Measurements from ENCODE around the gene TMTC2. TPM values are rescaled to one million over a fixed set of nuclear protein-coding genes. Genes with fewer than 3 reads are reported as not detected.

The TMTC2 gene
- total RNA-seq, 2 experiments from 2014 or later = 2.5 to 3.1 TPM

DNA sequence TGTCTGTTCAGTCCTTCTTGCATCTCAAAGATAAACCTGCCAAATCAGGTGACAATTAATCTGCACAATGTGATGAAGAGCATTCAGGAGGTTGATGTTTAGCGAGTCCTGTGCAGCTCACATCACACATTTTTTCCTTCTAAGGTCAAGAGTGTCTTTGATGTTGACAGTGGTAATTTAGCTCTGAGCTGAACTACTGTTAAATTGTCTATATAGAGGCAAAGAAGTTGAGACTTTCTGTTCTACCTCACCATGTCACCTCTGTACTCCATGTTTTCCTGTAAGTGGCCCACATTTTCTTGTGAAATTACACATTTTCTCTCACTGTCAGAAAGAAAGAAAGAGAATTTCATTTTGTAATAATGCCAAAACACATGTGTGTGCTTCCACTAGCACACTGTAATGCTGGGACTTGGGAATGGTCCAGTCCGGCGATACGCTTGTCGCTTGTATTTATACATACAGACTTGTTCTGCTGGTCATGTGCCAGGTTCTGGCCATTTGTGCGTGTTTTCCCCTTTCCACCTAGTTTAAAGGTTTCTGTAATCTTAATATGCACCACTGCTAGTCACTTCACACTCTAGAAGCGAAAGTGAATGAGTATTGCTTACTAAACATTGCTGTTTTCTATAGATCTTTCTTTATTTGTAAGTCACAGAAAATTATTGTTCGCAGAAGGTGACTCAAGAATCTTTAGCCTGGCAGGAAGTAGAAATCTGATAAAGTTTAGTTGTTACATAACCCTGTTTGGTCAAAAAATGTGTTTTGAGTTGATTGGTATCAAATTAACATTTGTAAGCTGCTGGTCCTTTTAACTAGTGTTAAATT is 328.9 kb downstream of the TMTC2 start:
- H3K9me3 Mint-ChIP-seq = peaks cover 2% of the 10 kb centered on the region
- H3K27ac Mint-ChIP-seq = no peak overlapping the region
- ChIA-PET CTCF (no interaction called here), POLR2A (no interaction called here)
- H3K4me1 Mint-ChIP-seq (ENCODE audit: low read depth) = no peaks in the 10 kb centered on the region
- no peak overlapping the region for H3K4me3 Mint-ChIP-seq
- intact Hi-C loops (cut with micrococcal nuclease) = no loop called here
- TF ChIP-seq CTCF (IDR thresholded peaks at IDR 0.05) = no peak
- no peak for DNase-seq
- H3K27me3 Mint-ChIP-seq = no peaks in the 10 kb centered on the region
- ATAC-seq = no peak
- peaks cover 2% of the 10 kb centered on the region for H3K36me3 Mint-ChIP-seq (ENCODE audit: low read depth)

- H3K27me3 Mint-ChIP-seq = no peaks in the 10 kb centered on the region
- DNase-seq (no peak), ATAC-seq (no peak)
- H3K36me3 Mint-ChIP-seq (ENCODE audit: low read depth) = no peaks in the 10 kb centered on the region
- no peaks in the 10 kb centered on the region for H3K4me1 Mint-ChIP-seq (ENCODE audit: low read depth)
- intact Hi-C loops (cut with micrococcal nuclease) = no loop called here
- no peak for TF ChIP-seq CTCF (IDR thresholded peaks at IDR 0.05)
- POLR2A ChIA-PET = no interaction called here
- H3K27ac Mint-ChIP-seq = no peak overlapping the region
- CTCF ChIA-PET = no interaction called here
- H3K4me3 Mint-ChIP-seq = no peak overlapping the region
- no peaks in the 10 kb centered on the region for H3K9me3 Mint-ChIP-seq
These were observed 329.6 kb downstream of the TMTC2 start for GRCh38 chr12:83016218-83016835.

- Mint-ChIP-seq H3K36me3 (ENCODE audit: low read depth) (no peaks in the 10 kb centered on the region), H3K4me3 (no peak overlapping the region), H3K27ac (no peak overlapping the region), H3K4me1 (ENCODE audit: low read depth) (no peaks in the 10 kb centered on the region), H3K9me3 (no peaks in the 10 kb centered on the region), H3K27me3 (no peaks in the 10 kb centered on the region)
- ChIA-PET POLR2A (no interaction called here), CTCF (no interaction called here)
- intact Hi-C loops (cut with micrococcal nuclease) = no loop called here
- DNase-seq = no peak
- TF ChIP-seq CTCF (IDR thresholded peaks at IDR 0.05) = no peak
- ATAC-seq = no peak
These were observed 330.3 kb downstream of the TMTC2 start for GRCh38 chr12:83016991-83017390.

- no peaks in the 10 kb centered on the region for H3K36me3 Mint-ChIP-seq (ENCODE audit: low read depth)
- H3K4me3 Mint-ChIP-seq = no peak overlapping the region
- TF ChIP-seq CTCF (IDR thresholded peaks at IDR 0.05) = no peak
- ATAC-seq (no peak), DNase-seq (no peak)
- POLR2A ChIA-PET = no interaction called here
- intact Hi-C loops (cut with micrococcal nuclease) = no loop called here
- no peaks in the 10 kb centered on the region for H3K9me3 Mint-ChIP-seq
- H3K27ac Mint-ChIP-seq = no peak overlapping the region
- no peaks in the 10 kb centered on the region for H3K4me1 Mint-ChIP-seq (ENCODE audit: low read depth)
- H3K27me3 Mint-ChIP-seq = no peaks in the 10 kb centered on the region
- CTCF ChIA-PET = interaction anchor here (0.9 kb wide), 1 partner anchor 333 kb away, joined by 3 read pairs; no protein-coding TSS in a partner anchor
These were observed 331.4 kb downstream of the TMTC2 start for GRCh38 chr12:83018088-83018487.

DNA sequence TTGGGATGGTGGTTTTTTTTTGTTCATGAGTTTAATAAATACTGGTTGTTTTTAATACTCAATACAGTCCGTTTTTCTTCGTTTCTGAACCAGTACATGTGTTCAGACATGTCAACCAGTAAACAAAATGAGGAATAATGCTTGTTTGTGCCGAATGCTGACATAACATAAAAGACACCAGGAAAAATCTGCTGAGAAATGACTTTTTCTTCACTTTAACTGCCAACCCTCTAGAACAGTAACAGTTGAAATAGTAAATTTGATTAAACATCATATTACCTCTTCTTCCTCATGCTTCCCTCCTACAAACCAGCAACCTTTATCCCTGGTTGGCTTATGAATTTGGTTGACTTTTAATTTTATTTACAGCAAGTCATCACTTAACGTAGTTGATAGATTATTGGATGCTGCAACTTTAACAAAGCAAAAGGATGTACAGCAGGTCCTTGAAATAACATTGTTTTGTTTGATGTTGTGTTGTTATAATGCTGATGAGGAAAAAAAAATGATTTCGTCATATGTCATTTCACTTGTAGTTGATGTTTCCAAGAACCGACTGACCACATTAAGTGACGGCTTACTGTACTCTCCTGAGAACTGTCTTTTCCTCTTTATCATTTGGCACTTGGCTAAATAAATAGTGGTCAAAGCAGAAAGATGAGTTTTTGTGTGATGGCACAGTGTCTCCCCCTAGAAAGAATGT is 340.5 kb downstream of the TMTC2 start:
- H3K27ac Mint-ChIP-seq = no peak overlapping the region
- TF ChIP-seq CTCF (IDR thresholded peaks at IDR 0.05) = no peak
- H3K4me1 Mint-ChIP-seq (ENCODE audit: low read depth) = no peaks in the 10 kb centered on the region
- ATAC-seq = no peak
- H3K9me3 Mint-ChIP-seq = no peaks in the 10 kb centered on the region
- H3K27me3 Mint-ChIP-seq = no peaks in the 10 kb centered on the region
- DNase-seq = no peak
- ChIA-PET CTCF (no interaction called here), POLR2A (no interaction called here)
- no peak overlapping the region for H3K4me3 Mint-ChIP-seq
- intact Hi-C loops (cut with micrococcal nuclease) = no loop called here
- no peaks in the 10 kb centered on the region for H3K36me3 Mint-ChIP-seq (ENCODE audit: low read depth)

Measured in activated CD8-positive, alpha-beta T cell treated with anti-CD3 and anti-CD28 coated beads for 36 hours (primary cell).